ENCODE data around the gene RTN4. TPM values are rescaled to one million over a fixed set of nuclear protein-coding genes. Genes with fewer than 3 reads are reported as not detected.

RTN4 gene
- total RNA-seq, 4 donors from 2014 or later = 119 to 205 (median 154) TPM

- Histone ChIP-seq H3K27me3 (no peaks in the 10 kb centered on the region), H3K4me1 (no peaks in the 10 kb centered on the region), H3K9me3 (no peaks in the 10 kb centered on the region), H3K4me3 (no peak overlapping the region), H3K27ac (no peak overlapping the region), H3K36me3 (no peaks in the 10 kb centered on the region)
- DNase-seq = no peak
- intact Hi-C loops (cut with DNase I; ENCODE audit: low total_unique reads) = no loop called here
- TF ChIP-seq POLR2A (IDR thresholded peaks at IDR 0.05) (no peak), CTCF (IDR thresholded peaks at IDR 0.05) (no peak)
Measured at GRCh38 chr2:55073000-55073983, 23.0 kb upstream of the RTN4 start.

- no peak overlapping the region for H3K27ac ChIP-seq
- no peak for DNase-seq
- H3K4me1 ChIP-seq = no peaks in the 10 kb centered on the region
- no peaks in the 10 kb centered on the region for H3K9me3 ChIP-seq
- no peak overlapping the region for H3K4me3 ChIP-seq
- intact Hi-C loops (cut with DNase I; ENCODE audit: low total_unique reads) = no loop called here
- no peaks in the 10 kb centered on the region for H3K27me3 ChIP-seq
- TF ChIP-seq POLR2A (IDR thresholded peaks at IDR 0.05) (no peak), CTCF (IDR thresholded peaks at IDR 0.05) (no peak)
- no peaks in the 10 kb centered on the region for H3K36me3 ChIP-seq
Measured at GRCh38 chr2:55063713-55064323, 13.6 kb upstream of the RTN4 start.

- no peaks in the 10 kb centered on the region for H3K9me3 ChIP-seq
- no peaks in the 10 kb centered on the region for H3K27me3 ChIP-seq
- no peaks in the 10 kb centered on the region for H3K4me1 ChIP-seq
- no peak for DNase-seq
- H3K27ac ChIP-seq = no peak overlapping the region
- H3K36me3 ChIP-seq = no peaks in the 10 kb centered on the region
- no peak overlapping the region for H3K4me3 ChIP-seq
- intact Hi-C loops (cut with DNase I; ENCODE audit: low total_unique reads) = no loop called here
- TF ChIP-seq POLR2A (IDR thresholded peaks at IDR 0.05) = no peak
- no peak for TF ChIP-seq CTCF (IDR thresholded peaks at IDR 0.05)
Measured at GRCh38 chr2:55063226-55063625, 13.0 kb upstream of the RTN4 start.

- Histone ChIP-seq H3K4me3 (no peak overlapping the region), H3K9me3 (no peaks in the 10 kb centered on the region), H3K4me1 (no peaks in the 10 kb centered on the region), H3K36me3 (no peaks in the 10 kb centered on the region), H3K27me3 (no peaks in the 10 kb centered on the region), H3K27ac (no peak overlapping the region)
- DNase-seq = no peak
- TF ChIP-seq CTCF (IDR thresholded peaks at IDR 0.05) = no peak
- TF ChIP-seq POLR2A (IDR thresholded peaks at IDR 0.05) = no peak
- intact Hi-C loops (cut with DNase I; ENCODE audit: low total_unique reads) = no loop called here
Measured at GRCh38 chr2:55062754-55063153, 12.5 kb upstream of the RTN4 start.

Measured in uterus (tissue), 4 donors.